ENCODE results near the gene ABCE1.

- TF ChIP-seq ARNT (IDR thresholded peaks at IDR 0.05) (no peak), CTBP1 (IDR thresholded peaks at IDR 0.05; ENCODE audit: borderline replicate concordance) (no peak), FOXA1 (IDR thresholded peaks at IDR 0.05) (no peak), ELF4 (IDR thresholded peaks at IDR 0.05) (no peak), TARDBP (IDR thresholded peaks at IDR 0.05) (no peak), SP1 (IDR thresholded peaks at IDR 0.05) (no peak), LEF1 (IDR thresholded peaks at IDR 0.05; ENCODE audit: borderline replicate concordance) (no peak), ZNF384 (IDR thresholded peaks at IDR 0.05) (no peak), SUZ12 (IDR thresholded peaks at IDR 0.05) (no peak), FOXM1 (IDR thresholded peaks at IDR 0.05; ENCODE audit: borderline replicate concordance) (no peak), FOXK2 (IDR thresholded peaks at IDR 0.05) (no peak), HDGF (IDR thresholded peaks at IDR 0.05; ENCODE audit: borderline replicate concordance) (no peak), NFRKB (IDR thresholded peaks at IDR 0.05) (no peak), BHLHE40 (IDR thresholded peaks at IDR 0.05; ENCODE audit: borderline replicate concordance) (no peak)
These were observed 4.5 kb upstream of the ABCE1 start for GRCh38 chr4:145093638-145094037.
